IMR-90 (cell line): Measurements from ENCODE around the gene GSTT2. TPM values are rescaled to one million over a fixed set of nuclear protein-coding genes. Genes with fewer than 3 reads are reported as not detected.
A peak's percentile ranks its signal among the peaks of the same experiment; 100 is the strongest.

Source experiments
- ATAC-seq: fragments of 200-7000 bp; cut with Tn5 transposase; 2 replicates; pipeline ENCODE4 v1.9.1; 2020; ENCODE audit warnings: low read depth, mild to moderate bottlenecking, moderate library complexity
- BruUV-seq: library from RNA; stranded (reverse); fragments of 400-500 nt; replicated peaks from 2 replicates; lab custom pipeline; 2021; lab: Mats Ljungman, UMichigan
- CTCF ChIA-PET: fragments of 300-600 bp; formaldehyde crosslinking; extraction: SDS; loops from one replicate; lab custom pipeline; 2021; ENCODE audit warnings: antibody characterized with exemption; lab: Yijun Ruan, JAX
- POLR2A ChIA-PET: fragments of 300-600 bp; sonication (Branson Sonifier 250); formaldehyde crosslinking; loops from one replicate; lab custom pipeline; 2022; ENCODE audit warnings: antibody characterized with exemption; ENCODE audit not compliant: unreplicated experiment; lab: Charles Lee
- DNase-seq: peaks from one replicate; pipeline ENCODE4 v3.0.0; 2013
- H2AFZ ChIP-seq: replicated peaks from 2 replicates; pipeline ENCODE3; 2013; ENCODE audit warnings: low read length, mild to moderate bottlenecking; ENCODE audit not compliant: poor library complexity
- H2AK5ac ChIP-seq: 2 replicates; pipeline ENCODE4 v1.6.1; 2013; ENCODE audit warnings: low read depth, low read length, inconsistent platforms
- H2AK9ac ChIP-seq: replicated peaks from 2 replicates; pipeline ENCODE3; 2013; ENCODE audit warnings: mild to moderate bottlenecking, low read depth, low read length, moderate library complexity; ENCODE audit not compliant: poor library complexity
- H2BK120ac ChIP-seq: 2 replicates; pipeline ENCODE4 v1.6.1; 2013; ENCODE audit warnings: low read depth, low read length, inconsistent platforms
- H2BK15ac ChIP-seq: 3 replicates; pipeline ENCODE4 v1.6.1; 2013; ENCODE audit warnings: low read depth, low read length, inconsistent platforms
- H2BK20ac ChIP-seq: 2 replicates; pipeline ENCODE4 v1.6.1; 2013; ENCODE audit warnings: low read depth, mild to moderate bottlenecking, inconsistent platforms, low read length, moderate library complexity
- H2BK5ac ChIP-seq: 2 replicates; pipeline ENCODE4 v1.6.1; 2013; ENCODE audit warnings: mild to moderate bottlenecking, low read depth, low read length, inconsistent platforms; ENCODE audit not compliant: poor library complexity, severe bottlenecking
- H3K14ac ChIP-seq: replicated peaks from 2 replicates; pipeline ENCODE4 v1.6.1; 2013; ENCODE audit warnings: low read depth, low read length, inconsistent platforms
- H3K18ac ChIP-seq: 2 replicates; pipeline ENCODE4 v1.6.1; 2013; ENCODE audit warnings: low read depth, low read length, control low read depth
- H3K23ac ChIP-seq: 2 replicates; pipeline ENCODE4 v1.6.1; 2013; ENCODE audit warnings: low read depth, low read length, inconsistent platforms
- H3K27ac ChIP-seq: 2 replicates; pipeline ENCODE4 v1.5.1; 2013; ENCODE audit warnings: mild to moderate bottlenecking, control low read depth, low read length; ENCODE audit not compliant: insufficient read depth
- H3K27me3 ChIP-seq: 2 replicates; pipeline ENCODE4 v1.6.1; 2013; ENCODE audit warnings: low read length; ENCODE audit not compliant: control insufficient read depth, insufficient read depth
- H3K36me3 ChIP-seq: 2 replicates; pipeline ENCODE4 v1.6.1; 2013; ENCODE audit warnings: low read length, mixed read lengths; ENCODE audit not compliant: control insufficient read depth, insufficient read depth
- H3K4ac ChIP-seq: 2 replicates; pipeline ENCODE4 v1.6.1; 2013; ENCODE audit warnings: low read depth, low read length, inconsistent platforms
- H3K4me1 ChIP-seq: 2 replicates; pipeline ENCODE4 v1.6.1; 2013; ENCODE audit warnings: low read length, mixed read lengths; ENCODE audit not compliant: control insufficient read depth, insufficient read depth
- H3K4me2 ChIP-seq: 2 replicates; pipeline ENCODE4 v1.6.1; 2013; ENCODE audit warnings: low read depth, mild to moderate bottlenecking, control low read depth, low read length, moderate library complexity
- H3K4me3 ChIP-seq: 2 replicates; pipeline ENCODE4 v1.5.1; 2013; ENCODE audit warnings: low read depth, mild to moderate bottlenecking, control low read depth, low read length, moderate library complexity; ENCODE audit not compliant: insufficient read depth
- H3K56ac ChIP-seq: 2 replicates; pipeline ENCODE4 v1.6.1; 2013; ENCODE audit warnings: low read length, inconsistent platforms; ENCODE audit not compliant: insufficient read depth; ENCODE audit errors: extremely low read depth
- H3K79me1 ChIP-seq, 2 experiments: 2 replicates each; pipeline ENCODE4 v1.6.1; 2013; ENCODE audit warnings: low read length in 2 of 2, inconsistent platforms in 1 of 2, low read depth in 1 of 2
- H3K9ac ChIP-seq: 2 replicates; pipeline ENCODE4 v1.6.1; 2013; ENCODE audit warnings: low read depth, low read length, control low read depth
- H3K9me1 ChIP-seq: 2 replicates; pipeline ENCODE4 v1.6.1; 2013; ENCODE audit warnings: low read length, inconsistent platforms; ENCODE audit not compliant: insufficient read depth
- H3K9me3 ChIP-seq: 2 replicates; pipeline ENCODE4 v1.6.1; 2013; ENCODE audit warnings: low read length; ENCODE audit not compliant: control insufficient read depth, insufficient read depth
- H4K20me1 ChIP-seq: 2 replicates; pipeline ENCODE4 v1.6.1; 2013; ENCODE audit warnings: low read length, inconsistent platforms; ENCODE audit not compliant: insufficient read depth
- H4K5ac ChIP-seq: 2 replicates; pipeline ENCODE4 v1.6.1; 2013; ENCODE audit warnings: mild to moderate bottlenecking, low read depth, low read length, control low read depth
- H4K8ac ChIP-seq, 2 experiments: 2 replicates each; pipeline ENCODE4 v1.6.1; 2013; ENCODE audit warnings: low read depth in 2 of 2, low read length in 2 of 2, control low read depth in 1 of 2, inconsistent platforms in 1 of 2
- H4K91ac ChIP-seq: 2 replicates; pipeline ENCODE4 v1.6.1; 2013; ENCODE audit warnings: low read depth, low read length, inconsistent platforms; ENCODE audit not compliant: insufficient read depth
- CEBPB ChIP-seq: IDR thresholded peaks from 2 replicates; pipeline ENCODE4 v1.6.1; 2012; ENCODE audit warnings: low read depth, low read length, improper control_type of control experiment
- MXI1 ChIP-seq: IDR thresholded peaks from 2 replicates; pipeline ENCODE4 v1.6.1; 2012; ENCODE audit warnings: low read depth, mild to moderate bottlenecking, low read length, moderate library complexity, borderline replicate concordance
- WGBS, 2 experiments: methylation state at CpG; one replicate each; pipeline versions ENCODE4 v1.1.5 to v1.1.7; 2013; ENCODE audit warnings: missing lambda C conversion rate in 2 of 2; ENCODE audit not compliant: insufficient read length in 1 of 2; ENCODE audit errors: extremely low coverage in 2 of 2; 5-methylcytosine and 5-hydroxymethylcytosine counted together
- dilution Hi-C: fragments of 300-500 bp; cut with HindIII; formaldehyde crosslinking; loops from one replicate; pipeline ENCODE4 v1.14.3; 2018; ENCODE audit warnings: low sequenced_read_pairs; ENCODE audit not compliant: unreplicated experiment
- in situ Hi-C: fragments of 300-500 bp; cut with MboI; formaldehyde crosslinking; loops from 3 replicates; pipeline ENCODE4 v1.14.3; 2019; ENCODE audit warnings: low sequenced_read_pairs, inconsistent platforms, mixed read lengths
- intact Hi-C: fragments of 100-400 bp; cut with micrococcal nuclease; formaldehyde crosslinking; loops from 2 replicates; pipeline ENCODE4 v1.10.0; 2022
- polyA plus RNA-seq, 3 experiments: library from polyadenylated mRNA; depleted of rRNA; stranded (reverse); fragments of >200 nt; gene quantifications; 2 replicates each; pipeline ENCODE4 v1.2.3, GENCODE V29; 2012; ENCODE audit warnings: low replicate concordance in 1 of 3
- total RNA-seq: library from RNA; depleted of rRNA; stranded (reverse); fragments of >200 nt; gene quantifications from 2 replicates; pipeline ENCODE4 v1.2.3, GENCODE V29; 2012

Gene GSTT2
- total and polyA plus RNA-seq, 2 of the 4 experiments (the other 2 are of a cell fraction): 1.4 to 6.9 TPM

DNA sequence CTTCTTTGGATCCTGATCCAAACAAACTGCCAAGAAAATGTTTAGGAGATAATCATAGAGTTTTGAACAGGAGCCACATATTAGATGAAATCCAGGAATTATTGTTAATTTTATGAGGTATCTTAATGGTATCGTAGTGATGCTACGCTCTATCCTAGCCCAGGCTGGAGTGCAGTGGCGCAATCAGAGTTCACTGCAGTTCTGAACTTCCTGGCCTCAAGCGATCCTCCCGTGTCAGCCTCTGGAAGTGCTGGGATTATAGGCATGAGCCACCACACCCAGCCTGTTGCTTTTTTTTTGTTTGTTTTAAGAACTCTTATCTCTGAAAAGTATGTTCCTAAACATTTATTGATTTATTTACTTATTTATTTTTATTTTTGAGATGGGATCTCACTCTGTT lies 22.9 kb downstream of the GSTT2 start:
- Histone ChIP-seq H4K8ac (no peak overlapping the region), H2BK5ac (no peak overlapping the region), H2BK20ac (no peak overlapping the region), H3K14ac (no peak overlapping the region), H2AK5ac (no peak overlapping the region), H2BK15ac (no peak overlapping the region), H2AK9ac (no peak overlapping the region), H2AFZ (no peak overlapping the region), H4K20me1 (no peaks in the 10 kb centered on the region), H3K18ac (no peak overlapping the region), H3K27ac (no peak overlapping the region), H3K4me3 (no peak overlapping the region), H3K9ac (no peak overlapping the region), H2BK120ac (no peak overlapping the region), H3K4me2 (no peak overlapping the region), H3K9me1 (no peaks in the 10 kb centered on the region), H3K23ac (no peak overlapping the region), H3K4me1 (no peaks in the 10 kb centered on the region), H3K4ac (no peak overlapping the region), H4K91ac (no peak overlapping the region), H3K27me3 (no peaks in the 10 kb centered on the region; the same call in 1 of the 2 replicates), H3K36me3 (no peaks in the 10 kb centered on the region), H3K56ac (no peak overlapping the region), H4K5ac (no peak overlapping the region), H3K79me1 (no peaks in the 10 kb centered on the region), H3K9me3 (no peaks in the 10 kb centered on the region)
- DNase-seq (no peak), ATAC-seq (no peak)
- TF ChIP-seq MXI1 (no peak), CEBPB (peak; percentile 10; the same call in 1 of the 2 replicates)
- in situ Hi-C loops: no loop called here
- BruUV-seq: no TSS peak
- dilution Hi-C loops: no loop called here
- POLR2A ChIA-PET: no interaction called here
- no CpG with 5 or more reads among the region's 5 CpGs for WGBS, 2 experiments
- CTCF ChIA-PET: no interaction called here
- intact Hi-C loops: no loop called here
